Measurements from ENCODE around the gene LPP.
A peak's percentile ranks its signal among the peaks of the same experiment; 100 is the strongest.

Gene LPP

DNA sequence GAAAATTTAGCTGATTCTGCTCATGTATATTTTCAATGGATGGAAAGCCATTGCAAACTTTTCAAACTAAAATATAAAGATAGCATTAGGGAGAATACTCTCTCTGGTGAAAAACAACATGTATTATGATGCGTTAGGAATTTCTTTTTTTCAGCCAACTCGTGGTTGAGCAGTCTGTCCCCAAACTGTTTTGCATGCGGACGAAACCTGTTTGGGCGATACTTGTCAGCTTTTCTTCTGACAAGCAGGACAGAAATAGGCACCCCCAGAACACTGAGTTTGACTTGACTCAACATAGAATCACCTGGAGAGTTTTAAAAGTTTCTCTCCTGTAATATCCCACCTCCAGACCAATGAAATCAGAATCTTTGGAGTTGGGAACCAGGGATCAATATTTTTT lies 600.3 kb downstream of the LPP start:
- Histone ChIP-seq H3K4me2 (ENCODE audit: low read length) (peak overlapping the region; percentile 74), H3K9ac (ENCODE audit: low read length) (peak overlapping the region; percentile 76), H3K9me2 (ENCODE audit: low read depth, low read length) (no peaks in the 10 kb centered on the region), H3K36me3 (ENCODE audit: insufficient read depth, low read length) (no peaks in the 10 kb centered on the region), H3K4me1 (ENCODE audit: insufficient read depth, low read length, severe bottlenecking) (peaks cover 78% of the 10 kb centered on the region), H3K4me3 (ENCODE audit: low read depth, low read length, poor library complexity, severe bottlenecking) (peak overlapping the region; percentile 62), H2AFZ (ENCODE audit: low read length) (no peak overlapping the region), H3F3A (ENCODE audit: insufficient read depth, low read length) (0 out of 2 replicates have a peak, but pooled peaks cover 5% of the 10 kb centered on the region), H3K27me3 (ENCODE audit: insufficient read depth, low read length) (no peaks in the 10 kb centered on the region), H3K79me2 (ENCODE audit: insufficient read depth, low read length) (no peaks in the 10 kb centered on the region), H4K20me1 (ENCODE audit: insufficient read depth, low read length) (no peaks in the 10 kb centered on the region), H3K27ac (ENCODE audit: low read depth, low read length, poor library complexity, severe bottlenecking) (peak overlapping the region; percentile 97), H3K9me3 (ENCODE audit: low read length) (no peaks in the 10 kb centered on the region)
- TF ChIP-seq, protein P1, sequence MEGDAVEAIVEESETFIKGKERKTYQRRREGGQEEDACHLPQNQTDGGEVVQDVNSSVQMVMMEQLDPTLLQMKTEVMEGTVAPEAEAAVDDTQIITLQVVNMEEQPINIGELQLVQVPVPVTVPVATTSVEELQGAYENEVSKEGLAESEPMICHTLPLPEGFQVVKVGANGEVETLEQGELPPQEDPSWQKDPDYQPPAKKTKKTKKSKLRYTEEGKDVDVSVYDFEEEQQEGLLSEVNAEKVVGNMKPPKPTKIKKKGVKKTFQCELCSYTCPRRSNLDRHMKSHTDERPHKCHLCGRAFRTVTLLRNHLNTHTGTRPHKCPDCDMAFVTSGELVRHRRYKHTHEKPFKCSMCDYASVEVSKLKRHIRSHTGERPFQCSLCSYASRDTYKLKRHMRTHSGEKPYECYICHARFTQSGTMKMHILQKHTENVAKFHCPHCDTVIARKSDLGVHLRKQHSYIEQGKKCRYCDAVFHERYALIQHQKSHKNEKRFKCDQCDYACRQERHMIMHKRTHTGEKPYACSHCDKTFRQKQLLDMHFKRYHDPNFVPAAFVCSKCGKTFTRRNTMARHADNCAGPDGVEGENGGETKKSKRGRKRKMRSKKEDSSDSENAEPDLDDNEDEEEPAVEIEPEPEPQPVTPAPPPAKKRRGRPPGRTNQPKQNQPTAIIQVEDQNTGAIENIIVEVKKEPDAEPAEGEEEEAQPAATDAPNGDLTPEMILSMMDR (IDR thresholded peaks at IDR 0.05; ENCODE audit: low read length) = no peak
- TF ChIP-seq EZH2 (IDR thresholded peaks at IDR 0.05; ENCODE audit: borderline replicate concordance, low read length) = no peak

DNA sequence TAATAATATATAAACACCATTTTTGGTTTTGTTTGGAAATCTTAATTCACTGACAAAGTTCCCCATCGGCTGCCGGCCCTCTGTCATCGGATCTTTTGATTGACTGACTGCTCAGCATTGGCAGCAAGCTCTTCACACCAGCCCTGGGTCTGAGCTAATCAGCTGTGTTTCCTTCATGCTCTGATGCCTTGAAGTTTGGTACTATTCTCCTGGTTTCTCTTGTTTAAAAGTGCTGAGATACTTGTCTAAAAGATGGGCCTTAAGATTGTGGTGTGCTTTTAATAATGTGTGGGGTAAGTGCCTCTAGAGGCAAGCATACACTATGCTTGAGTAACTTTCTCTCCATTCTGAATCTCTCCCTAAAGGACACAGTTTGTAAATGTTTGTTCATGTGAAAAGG lies 602.3 kb downstream of the LPP start:
- TF ChIP-seq EZH2 (IDR thresholded peaks at IDR 0.05; ENCODE audit: borderline replicate concordance, low read length) = no peak
- TF ChIP-seq, protein P1 (IDR thresholded peaks at IDR 0.05; ENCODE audit: low read length) = no peak
- Histone ChIP-seq H4K20me1 (ENCODE audit: insufficient read depth, low read length) (no peaks in the 10 kb centered on the region), H3K79me2 (ENCODE audit: insufficient read depth, low read length) (no peaks in the 10 kb centered on the region), H3F3A (ENCODE audit: insufficient read depth, low read length) (peaks cover 5% of the 10 kb centered on the region; the same call in 1 of the 2 replicates), H3K36me3 (ENCODE audit: insufficient read depth, low read length) (no peaks in the 10 kb centered on the region), H3K9ac (ENCODE audit: low read length) (peak overlapping the region; percentile 46), H3K9me2 (ENCODE audit: low read depth, low read length) (no peaks in the 10 kb centered on the region), H3K27ac (ENCODE audit: low read depth, low read length, poor library complexity, severe bottlenecking) (peak overlapping the region; percentile 97), H3K27me3 (ENCODE audit: insufficient read depth, low read length) (no peaks in the 10 kb centered on the region), H3K4me1 (ENCODE audit: insufficient read depth, low read length, severe bottlenecking) (peaks cover 84% of the 10 kb centered on the region), H3K4me2 (ENCODE audit: low read length) (peak overlapping the region; percentile 47), H3K9me3 (ENCODE audit: low read length) (no peaks in the 10 kb centered on the region), H3K4me3 (ENCODE audit: low read depth, low read length, poor library complexity, severe bottlenecking) (no peak overlapping the region), H2AFZ (ENCODE audit: low read length) (0 out of 2 replicates have a peak overlapping the region, but pooled peaks have one; percentile 1)

DNA sequence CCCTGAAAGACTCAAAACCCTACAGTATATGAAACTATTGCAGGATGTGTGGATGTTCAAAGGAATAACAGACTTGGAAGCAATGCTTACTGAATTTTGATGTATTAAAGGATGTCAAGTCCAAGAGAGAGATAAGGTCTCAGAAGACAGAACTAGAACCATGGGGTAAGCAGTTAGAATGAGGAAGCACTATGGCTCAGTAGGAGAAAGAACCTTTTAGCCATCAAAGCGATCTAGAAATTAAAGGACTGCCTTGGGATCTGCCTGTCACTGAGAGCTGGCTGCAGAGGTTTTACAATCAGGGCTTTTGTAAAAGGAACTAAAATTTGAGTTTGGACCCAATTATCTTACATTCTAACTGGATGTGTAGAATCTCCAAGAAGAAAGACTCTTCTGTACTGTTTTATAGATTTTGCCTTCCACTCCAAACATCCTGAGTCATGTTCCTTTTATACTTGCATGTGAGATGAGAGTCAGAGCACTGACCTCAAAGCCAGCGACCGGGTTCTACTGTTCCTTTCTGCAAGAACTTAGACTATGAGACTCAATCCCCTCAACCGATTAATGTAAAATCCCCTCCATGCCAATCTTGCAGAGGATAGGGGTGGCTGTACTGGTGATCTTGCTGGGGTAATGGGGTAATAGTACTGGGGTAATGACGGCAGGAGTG lies 605.5 kb downstream of the LPP start:
- H3K4me3 ChIP-seq (ENCODE audit: low read depth, low read length, poor library complexity, severe bottlenecking) = no peak overlapping the region
- no peak overlapping the region for H3K4me2 ChIP-seq (ENCODE audit: low read length)
- peak overlapping the region; percentile 4 for H3K27ac ChIP-seq (ENCODE audit: low read depth, low read length, poor library complexity, severe bottlenecking)
- no peak overlapping the region for H3K9ac ChIP-seq (ENCODE audit: low read length)
- no peaks in the 10 kb centered on the region for H4K20me1 ChIP-seq (ENCODE audit: insufficient read depth, low read length)
- TF ChIP-seq EZH2 (IDR thresholded peaks at IDR 0.05; ENCODE audit: borderline replicate concordance, low read length) = no peak
- TF ChIP-seq, protein P1 (IDR thresholded peaks at IDR 0.05; ENCODE audit: low read length) = no peak
- no peaks in the 10 kb centered on the region for H3K9me3 ChIP-seq (ENCODE audit: low read length)
- H3K9me2 ChIP-seq (ENCODE audit: low read depth, low read length) = no peaks in the 10 kb centered on the region
- H3K27me3 ChIP-seq (ENCODE audit: insufficient read depth, low read length) = no peaks in the 10 kb centered on the region
- peaks cover 51% of the 10 kb centered on the region for H3K4me1 ChIP-seq (ENCODE audit: insufficient read depth, low read length, severe bottlenecking)
- no peaks in the 10 kb centered on the region for H3K36me3 ChIP-seq (ENCODE audit: insufficient read depth, low read length)
- no peak overlapping the region for H2AFZ ChIP-seq (ENCODE audit: low read length)
- H3K79me2 ChIP-seq (ENCODE audit: insufficient read depth, low read length) = no peaks in the 10 kb centered on the region
- H3F3A ChIP-seq (ENCODE audit: insufficient read depth, low read length) = peaks cover 1% of the 10 kb centered on the region; the same call in 1 of the 2 replicates
